ENCODE results near the gene LRRIQ1.

- no peak for TF ChIP-seq CTCF (IDR thresholded peaks at IDR 0.05)
- TF ChIP-seq POLR2A (IDR thresholded peaks at IDR 0.05): no peak
These were observed 24.8 kb downstream of the LRRIQ1 start for GRCh38 chr12:85060916-85061315.

All from thyroid gland (tissue), 4 donors.